GM18907 (cell line): Measurements from ENCODE around the gene FAR2.
"Not testable (repeated sequence)": the region's sequence is repeated elsewhere in the genome, so short reads cannot be mapped to it uniquely, and the experiment has no call there.

Source experiments
- ATAC-seq: cut with Tn5 transposase; IDR thresholded peaks from one replicate; pipeline ENCODE4 v1.9.1; 2021; ENCODE audit warnings: mild to moderate bottlenecking, moderate library complexity; ENCODE audit not compliant: unreplicated experiment

FAR2 gene

DNA sequence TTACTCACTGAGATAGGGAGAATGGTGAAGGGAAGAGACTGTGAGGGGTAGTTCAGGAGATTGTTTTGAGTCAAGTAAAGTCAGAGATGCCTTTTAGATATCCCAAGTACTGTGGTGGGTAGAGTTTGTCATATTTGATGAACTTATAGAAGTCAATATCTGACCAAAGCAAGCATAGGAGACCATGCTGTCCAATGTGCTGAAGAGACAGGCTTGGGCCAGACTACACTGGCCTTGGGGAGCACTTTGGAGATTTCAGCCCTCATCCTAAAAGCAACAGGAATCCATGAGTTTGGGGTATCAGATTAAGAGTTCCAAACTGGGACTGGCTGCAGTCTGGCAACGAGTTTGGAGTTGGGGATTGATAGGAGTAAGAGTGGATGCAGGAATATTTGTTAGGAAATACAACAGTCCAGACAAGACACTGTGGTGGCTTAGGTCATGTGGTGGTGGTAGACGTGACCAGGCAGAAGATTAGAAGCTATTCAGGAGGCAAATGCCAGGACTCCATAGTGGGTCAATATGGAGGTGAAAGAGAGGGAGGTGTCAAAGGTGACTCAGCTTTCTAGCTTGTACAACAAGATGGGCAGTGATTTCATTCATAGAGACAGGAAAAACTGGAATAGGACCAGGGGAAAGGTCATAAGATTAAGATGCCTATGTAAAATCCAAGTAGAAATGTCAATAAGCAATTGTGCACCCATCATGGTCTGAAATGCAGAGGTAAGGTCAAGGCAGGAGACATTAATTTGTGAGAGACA is 81.9 kb downstream of the FAR2 start:
- ATAC-seq: no peak

DNA sequence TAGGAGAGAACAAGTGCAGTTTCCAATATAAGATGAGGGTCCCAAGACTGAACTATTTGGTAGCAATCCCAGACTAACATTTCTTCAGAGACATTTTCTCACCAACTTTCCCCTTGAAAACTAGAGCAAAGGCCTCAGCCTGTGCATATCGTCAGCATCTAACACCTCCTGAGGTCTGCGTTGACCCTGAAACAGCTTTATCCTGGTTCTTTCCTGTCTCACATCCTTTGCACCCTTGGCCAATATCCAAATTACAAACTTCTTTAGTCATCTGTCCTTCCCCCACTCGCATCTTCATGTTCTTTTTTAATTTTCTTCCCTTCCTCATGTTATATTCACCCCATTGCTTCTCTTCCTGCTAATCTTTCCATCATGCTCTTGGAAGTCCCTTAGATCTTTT is 83.0 kb downstream of the FAR2 start:
- no peak for ATAC-seq

DNA sequence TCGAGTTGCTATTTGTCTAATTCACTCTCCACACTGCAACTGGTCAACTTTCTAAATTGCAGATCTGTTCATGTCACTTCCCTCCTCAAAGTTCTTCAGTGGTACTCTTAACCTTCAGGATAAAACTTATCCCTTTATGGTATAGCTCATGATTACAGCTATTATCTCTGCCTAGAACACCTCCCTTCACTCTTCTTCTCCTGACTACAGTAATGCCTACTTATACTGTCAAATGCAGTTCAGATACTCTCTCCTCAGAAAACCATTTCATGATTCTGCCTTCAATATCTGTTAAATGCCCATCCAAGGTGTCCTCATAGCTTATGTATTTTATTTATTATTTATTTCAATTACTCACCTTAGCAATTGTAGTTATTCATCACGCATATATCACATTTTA is 85.5 kb downstream of the FAR2 start:
- no peak for ATAC-seq

DNA sequence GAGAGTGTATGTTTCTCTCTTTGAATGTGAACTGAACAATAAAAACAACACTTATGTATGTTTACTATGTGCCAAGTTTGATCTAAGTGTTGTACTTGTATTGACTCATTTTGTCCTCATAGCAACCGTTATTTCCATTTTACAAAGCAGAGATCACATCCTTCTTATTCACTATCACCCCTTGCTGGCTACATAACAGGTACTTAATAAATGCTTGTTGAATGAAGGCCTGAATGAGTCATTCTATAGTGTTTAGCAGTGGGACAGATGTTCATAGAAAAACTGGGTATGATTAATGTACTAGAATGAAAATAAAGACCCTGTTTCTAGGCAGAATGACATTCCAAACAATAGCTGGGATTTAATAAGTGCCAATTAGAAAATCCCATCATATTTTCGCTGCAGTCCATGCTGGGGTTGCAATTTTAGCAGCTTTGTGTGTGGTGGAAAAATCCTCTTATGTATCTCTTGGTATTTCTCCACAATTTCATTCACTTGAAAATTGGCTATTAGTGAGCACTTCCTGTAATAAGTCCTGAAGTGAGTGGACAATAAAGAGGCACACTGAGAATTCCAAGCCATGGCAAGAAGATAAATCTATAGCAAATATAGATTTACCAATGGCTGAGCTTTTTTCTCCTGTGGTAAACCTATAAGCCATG is 86.0 kb downstream of the FAR2 start:
- ATAC-seq: no peak

DNA sequence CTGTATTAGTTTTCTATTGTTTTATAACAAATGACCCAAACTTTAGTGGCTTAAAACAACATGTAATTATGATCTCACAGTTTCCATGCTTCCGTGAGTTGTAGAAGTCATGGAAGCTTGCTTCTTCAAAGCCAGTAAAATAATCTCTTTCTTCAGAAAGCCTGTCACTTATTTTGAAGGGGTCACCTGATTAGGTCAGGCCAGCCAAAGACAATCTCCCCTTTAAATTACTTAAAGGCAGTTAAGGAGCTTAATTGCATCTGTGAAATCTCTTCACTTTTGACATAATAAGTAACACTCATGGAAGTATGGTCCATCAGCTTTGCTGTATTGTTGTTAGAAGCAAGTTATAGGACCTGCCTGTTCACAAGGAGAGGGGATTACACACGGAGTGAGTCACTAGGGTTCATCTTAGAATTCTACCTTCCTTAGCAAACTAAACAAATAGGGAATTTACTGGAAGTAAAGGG is 89.8 kb downstream of the FAR2 start:
- ATAC-seq: no peak

DNA sequence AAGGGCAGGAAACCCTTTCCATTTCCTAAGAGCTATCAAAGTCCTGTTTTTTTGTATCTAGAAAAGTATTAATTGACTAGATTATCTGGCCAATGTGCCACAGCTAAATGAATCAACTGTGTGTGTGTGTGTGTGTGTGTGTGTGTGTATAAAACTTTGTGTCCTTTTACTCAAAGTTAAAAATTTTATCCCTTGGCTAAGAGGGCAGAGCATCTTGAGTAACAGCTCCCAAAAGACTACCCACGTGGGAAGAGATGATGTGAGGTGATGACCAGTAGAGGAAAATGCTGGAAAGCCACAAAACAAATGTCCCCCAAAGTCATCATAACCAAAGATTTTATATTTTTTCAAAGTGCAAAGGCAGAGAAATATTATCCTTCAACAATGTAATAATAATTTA is 90.3 kb downstream of the FAR2 start:
- no peak for ATAC-seq

DNA sequence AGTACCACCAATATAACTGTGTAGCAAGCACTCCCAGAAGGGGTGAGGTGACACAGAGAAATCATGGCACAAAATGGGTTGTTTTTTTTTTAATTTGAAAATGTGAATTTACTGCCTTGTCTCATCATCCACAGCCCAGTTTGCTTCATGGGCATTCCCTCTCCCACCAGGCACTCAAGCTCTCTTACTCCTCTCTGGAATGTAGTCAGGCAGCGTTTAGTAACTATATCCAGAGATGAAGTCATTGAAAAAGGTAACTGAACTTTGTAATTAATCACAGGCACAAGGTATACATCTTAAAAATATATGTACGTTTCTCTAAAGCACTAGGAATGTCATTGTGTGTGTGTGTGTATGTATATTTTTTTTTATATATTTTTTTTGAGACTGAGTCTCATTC is 91.4 kb downstream of the FAR2 start:
- ATAC-seq: no peak

DNA sequence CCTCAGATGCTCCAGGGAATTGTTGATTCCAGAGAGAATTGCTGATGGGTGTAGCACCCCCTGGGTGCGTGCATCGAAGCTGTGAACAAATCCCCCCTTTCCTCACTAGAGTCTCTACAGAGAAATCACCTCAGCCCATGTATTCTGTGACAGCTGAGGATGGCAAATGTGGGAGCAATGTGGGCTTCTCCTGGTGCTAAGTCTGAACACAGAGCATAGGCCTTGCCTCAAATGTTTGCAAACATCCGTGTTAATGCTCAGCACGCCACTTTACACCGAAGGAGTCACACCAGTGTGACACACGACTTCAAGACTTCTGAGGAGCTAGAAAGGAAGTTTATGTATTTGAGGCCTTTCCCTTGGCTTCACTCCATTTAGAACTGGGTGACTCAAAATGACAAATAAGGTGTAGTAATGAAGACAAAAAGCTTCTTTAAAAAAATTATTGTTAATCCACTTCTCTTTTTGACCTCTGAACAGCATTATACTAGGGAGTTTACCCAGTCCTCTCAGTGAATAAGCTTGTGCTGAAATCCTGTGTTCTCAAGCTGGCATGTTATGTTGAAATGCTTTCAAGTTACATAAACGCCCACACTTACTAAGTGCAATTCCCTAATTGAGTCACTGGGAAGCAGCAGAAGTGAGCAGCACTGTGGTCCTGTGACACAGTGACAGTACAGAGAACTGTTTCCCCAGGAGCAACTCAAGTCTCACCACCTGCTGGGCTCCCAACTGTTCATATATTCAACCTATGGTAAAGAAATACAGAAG is 92.9 kb downstream of the FAR2 start:
- ATAC-seq: peak; percentile 91

DNA sequence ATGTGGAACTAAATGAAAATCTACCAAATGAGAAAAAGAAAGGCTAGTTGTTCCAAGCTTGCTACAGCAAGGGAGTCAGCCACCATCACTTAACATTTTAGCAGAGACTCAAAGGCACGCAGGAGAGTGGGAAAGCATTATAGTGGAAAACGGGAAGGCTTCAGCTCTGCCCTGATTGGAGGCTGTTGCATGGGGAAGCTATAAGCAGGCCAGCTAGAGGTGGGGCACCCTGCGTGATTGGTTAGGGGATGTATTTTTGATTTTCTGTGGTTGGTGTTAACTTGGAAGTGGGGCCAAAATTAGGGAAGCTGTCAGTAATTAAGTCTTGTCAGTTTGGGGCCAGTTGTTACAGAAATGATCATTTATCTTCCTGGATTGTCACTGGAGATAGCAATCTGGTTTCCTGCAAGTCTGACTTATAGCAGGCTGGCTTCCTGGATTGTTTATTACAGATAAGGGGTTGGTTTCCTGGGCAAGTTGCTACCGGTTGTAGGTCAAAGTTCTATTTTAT is 93.9 kb downstream of the FAR2 start:
- ATAC-seq: no peak

DNA sequence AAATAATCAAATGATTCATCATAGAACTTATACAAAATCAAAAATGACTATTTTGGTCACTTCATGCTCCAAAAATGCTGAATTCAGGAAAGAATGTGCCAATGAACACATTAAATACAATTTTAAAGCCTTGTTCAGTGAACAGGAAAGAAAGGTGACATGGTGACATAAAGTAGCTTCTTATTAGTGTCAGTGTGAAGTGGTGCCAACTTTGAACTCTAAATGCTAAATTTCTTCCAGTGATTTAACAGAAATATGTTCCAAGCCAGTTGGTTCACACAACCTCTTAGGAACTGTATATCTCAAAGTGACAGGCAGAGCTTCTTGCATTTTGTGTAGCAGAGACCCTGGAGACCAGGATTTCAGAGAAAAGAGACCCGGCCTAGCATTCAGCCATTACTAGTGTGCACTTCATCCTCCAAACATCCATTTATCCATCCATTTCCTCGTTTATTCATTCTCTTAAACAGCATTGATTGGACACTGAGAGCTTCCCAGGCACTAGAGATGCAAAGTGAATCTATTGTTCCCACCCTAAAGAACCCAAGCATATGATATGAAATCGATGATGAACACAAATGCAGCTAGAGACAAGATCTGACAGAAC is 95.2 kb downstream of the FAR2 start:
- no peak for ATAC-seq

DNA sequence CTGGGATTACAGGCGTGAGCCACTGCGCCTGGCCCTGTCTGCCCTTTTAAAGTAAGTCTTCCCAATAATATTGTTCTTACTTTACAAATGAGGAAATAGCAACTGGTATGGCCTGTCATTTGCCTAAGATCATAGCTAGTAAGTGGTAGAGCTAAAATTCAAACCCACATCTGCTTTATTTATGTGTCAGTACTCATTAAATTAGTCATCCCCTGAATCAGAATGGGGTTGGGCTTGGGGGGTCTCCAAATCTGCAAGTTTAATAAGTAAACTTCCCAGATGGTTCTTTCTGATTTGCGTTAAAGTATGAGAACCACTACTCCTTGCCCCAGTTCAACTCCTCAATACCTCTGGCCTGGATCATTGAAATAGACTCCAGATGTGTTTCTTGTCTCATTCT is 96.2 kb downstream of the FAR2 start:
- ATAC-seq: peak; percentile 51

DNA sequence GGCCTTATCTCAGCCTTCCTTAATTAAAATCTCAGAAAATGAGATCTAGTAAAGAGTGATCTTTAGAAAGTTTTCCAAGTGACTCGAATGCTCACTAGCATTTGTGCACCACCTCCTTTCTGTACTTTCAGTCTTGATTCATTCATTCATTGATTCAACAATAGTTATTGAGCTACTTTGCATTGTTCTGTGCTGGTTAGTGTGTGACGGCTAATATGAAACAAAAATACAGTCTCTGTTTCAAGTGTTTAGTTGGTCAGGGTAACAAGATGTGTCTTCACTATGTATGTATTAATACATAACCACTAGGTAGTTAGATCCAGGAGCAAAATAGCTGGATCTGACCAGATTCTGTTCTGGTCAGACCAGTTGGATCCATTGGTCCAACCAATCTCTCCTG is 100.9 kb downstream of the FAR2 start:
- no peak for ATAC-seq

DNA sequence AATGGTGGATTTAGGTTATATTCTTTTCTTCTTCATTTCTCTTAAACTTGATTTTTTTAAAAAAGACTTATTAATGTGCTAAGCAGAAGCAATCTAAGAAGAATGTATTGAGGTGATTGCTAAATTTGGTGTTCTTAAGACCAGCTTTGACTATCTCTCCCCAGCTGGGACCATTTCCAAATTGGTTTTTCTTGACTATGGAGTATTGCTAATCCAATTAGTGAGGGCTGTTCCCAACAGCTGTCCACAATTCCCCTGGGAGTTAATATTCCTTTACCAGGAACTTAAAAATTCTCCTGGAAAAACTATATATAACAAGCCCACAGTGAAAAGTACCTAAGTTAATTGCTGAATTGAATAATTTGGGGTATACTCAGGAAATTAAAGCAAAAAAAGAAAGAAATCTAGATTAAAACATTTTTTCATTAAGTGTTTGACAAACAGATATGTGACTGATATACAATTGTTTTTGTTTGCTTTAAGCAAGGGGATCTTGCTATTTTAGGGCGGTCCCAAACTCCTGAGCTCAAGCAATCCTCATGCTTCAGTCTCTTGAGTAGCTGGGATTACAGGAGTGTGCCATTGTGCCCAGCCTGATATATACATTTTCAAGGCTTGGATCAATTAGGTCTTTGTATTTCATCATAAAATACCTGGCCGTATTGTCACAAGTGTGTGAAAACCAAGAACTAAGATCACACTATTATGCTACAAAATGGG is 105.0 kb downstream of the FAR2 start:
- no peak for ATAC-seq

DNA sequence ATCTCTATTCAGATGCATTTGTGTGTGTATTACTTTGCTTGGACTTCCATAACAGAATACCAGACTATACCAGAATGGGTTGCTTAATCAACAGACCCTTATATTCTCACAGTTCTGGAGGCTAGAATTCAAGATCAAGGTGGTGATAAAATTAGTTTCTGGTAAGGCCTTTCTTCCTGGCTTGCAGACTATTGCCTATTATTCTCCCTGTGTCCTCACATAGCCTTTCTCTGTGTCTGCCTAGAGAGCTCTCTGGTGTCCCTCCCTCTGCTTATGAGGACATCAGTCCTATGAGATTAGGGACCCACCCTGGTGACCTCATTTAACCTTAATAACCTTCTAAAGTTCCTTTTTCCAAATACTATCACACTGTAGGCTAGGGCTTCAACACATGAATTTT is 106.0 kb downstream of the FAR2 start:
- ATAC-seq: no peak

DNA sequence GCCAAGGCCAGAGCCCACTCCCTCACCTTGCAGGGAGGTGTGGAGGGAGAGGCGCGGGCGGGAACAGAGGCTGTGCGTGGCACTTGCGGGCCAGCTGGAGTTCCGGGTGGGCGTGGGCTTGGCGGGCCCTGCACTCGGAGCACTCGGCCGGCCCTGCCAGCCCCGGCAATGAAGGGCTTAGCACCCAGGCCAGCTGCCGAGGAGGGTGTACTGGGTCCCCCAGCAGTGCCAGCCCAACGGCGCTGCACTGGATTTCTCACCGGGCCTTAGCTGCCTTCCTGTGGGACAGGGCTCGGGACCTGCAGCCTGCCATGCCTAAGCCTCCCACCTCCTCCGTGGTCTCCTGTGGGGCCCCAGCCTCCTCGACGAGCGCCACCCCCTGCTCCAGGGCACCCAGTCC is 107.5 kb downstream of the FAR2 start:
- no peak for ATAC-seq

DNA sequence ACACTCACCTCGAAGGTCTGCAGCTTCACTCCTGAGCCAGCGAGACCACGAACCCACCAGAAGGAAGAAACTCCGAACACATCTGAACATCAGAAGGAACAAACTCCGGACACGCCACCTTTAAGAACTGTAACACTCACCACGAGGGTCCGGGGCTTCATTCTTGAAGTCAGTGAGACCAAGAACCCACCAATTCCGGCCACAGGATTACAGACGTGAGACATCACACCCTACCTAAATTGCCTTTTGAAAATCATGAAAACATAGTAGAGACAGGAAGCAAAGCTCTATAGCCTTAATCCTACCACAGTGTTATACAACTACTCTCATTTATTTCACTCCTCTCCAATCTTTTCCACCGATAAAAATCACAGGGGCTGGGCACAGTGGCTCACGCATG is 108.6 kb downstream of the FAR2 start:
- not testable (repeated sequence) for ATAC-seq

DNA sequence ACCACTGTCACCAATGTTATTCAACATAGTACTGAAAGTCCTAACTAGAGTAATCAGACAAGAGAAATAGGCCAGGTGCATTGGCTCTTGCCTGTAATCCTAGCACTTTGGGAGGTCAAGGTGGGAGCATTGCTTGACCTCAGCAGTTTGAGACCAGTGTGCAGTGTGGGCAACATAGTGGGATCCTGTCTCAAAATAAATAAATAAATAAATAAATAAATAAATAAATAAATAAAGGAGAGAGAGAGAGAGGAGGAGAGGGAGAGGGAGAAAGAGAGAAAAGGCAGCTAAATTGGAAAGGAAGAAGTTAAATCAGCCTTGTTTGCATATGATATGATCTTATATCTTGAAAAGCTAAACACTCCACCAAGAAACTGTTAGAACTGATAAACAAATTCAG is 115.3 kb downstream of the FAR2 start:
- no peak for ATAC-seq

DNA sequence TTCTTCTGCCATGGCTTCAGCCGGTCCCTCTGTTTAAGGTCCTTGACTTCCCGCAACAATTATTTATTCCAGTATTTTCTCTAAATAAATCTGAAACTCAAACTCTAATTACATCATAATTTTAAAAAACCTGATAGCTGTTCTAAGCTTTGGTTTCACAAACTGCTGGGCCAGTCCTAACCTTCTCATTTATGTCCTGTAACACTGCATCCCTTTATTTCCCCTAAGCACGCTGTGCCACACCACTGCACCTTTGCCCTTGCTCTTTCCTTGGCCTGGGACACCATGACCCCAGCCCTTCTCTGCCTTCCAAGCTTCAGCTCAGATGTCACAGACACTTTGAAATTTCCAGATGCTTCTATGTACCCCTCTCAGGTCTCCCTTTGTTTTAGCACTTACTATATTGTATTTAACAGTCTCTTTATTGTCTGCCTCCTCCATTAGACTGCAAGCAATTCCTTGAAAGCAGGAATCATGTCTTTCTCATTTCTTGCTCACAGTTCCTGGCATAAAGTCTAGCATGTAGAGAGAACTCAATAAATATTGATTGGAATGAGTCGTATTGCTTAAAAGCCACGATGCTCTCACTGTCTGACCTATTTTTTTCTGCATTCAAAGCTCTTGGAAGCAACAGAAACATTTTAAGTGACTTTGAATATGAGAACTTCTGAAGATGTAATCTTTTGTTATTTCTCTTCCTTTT is 120.8 kb downstream of the FAR2 start:
- ATAC-seq: no peak

DNA sequence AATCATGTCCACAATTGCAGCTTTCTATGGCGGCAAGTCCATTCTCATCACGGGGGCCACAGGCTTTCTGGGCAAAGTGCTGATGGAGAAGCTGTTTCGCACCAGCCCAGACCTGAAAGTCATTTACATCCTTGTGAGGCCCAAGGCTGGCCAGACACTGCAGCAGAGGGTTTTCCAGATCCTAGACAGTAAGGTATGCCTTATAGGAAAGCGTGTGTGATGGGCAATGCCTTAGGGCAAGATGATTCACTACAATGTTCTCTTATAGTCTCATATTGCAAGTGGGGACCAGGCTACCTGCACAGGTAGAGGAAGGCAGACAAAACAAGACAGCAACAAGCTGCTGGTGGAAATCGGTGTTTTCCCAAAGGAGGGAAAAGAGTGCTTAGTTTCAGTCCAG is 121.4 kb downstream of the FAR2 start:
- ATAC-seq: no peak
